ENCODE measurements around the gene CCDC116. TPM values are rescaled to one million over a fixed set of nuclear protein-coding genes. Genes with fewer than 3 reads are reported as not detected.
"Not testable (repeated sequence)": the region's sequence is repeated elsewhere in the genome, so short reads cannot be mapped to it uniquely, and the experiment has no call there.

Gene CCDC116
- total RNA-seq, 1 experiment from 2014 or later = 0.07 TPM

- in situ Hi-C loops (cut with HindIII; ENCODE audit: low pct_unique_long_range_greater_than_20kb, low sequenced_read_pairs) = no loop called here
- no peak for DNase-seq (ENCODE audit: low read depth)
Observed at GRCh38 chr22:21626073-21626734, 6.4 kb upstream of the CCDC116 start.

- in situ Hi-C loops (cut with HindIII; ENCODE audit: low pct_unique_long_range_greater_than_20kb, low sequenced_read_pairs) = no loop called here
- DNase-seq (ENCODE audit: low read depth) = no peak
Observed at GRCh38 chr22:21626735-21627469, 5.7 kb upstream of the CCDC116 start.

GRCh38 chr22:21628386-21629254 lies 3.9 kb upstream of the CCDC116 start:
- no peak for DNase-seq (ENCODE audit: low read depth)
- in situ Hi-C loops (cut with HindIII; ENCODE audit: low pct_unique_long_range_greater_than_20kb, low sequenced_read_pairs) = no loop called here

- in situ Hi-C loops (cut with HindIII; ENCODE audit: low pct_unique_long_range_greater_than_20kb, low sequenced_read_pairs) = no loop called here
- peak; percentile 90 for DNase-seq (ENCODE audit: low read depth)
Observed at GRCh38 chr22:21629255-21630149, 3.1 kb upstream of the CCDC116 start, which contains the start of gene YDJC. Gene YDJC, minus strand, starts transcription at chr22:21630022. Its CDS starts 8 bp downstream, at chr22:21630014.

GRCh38 chr22:21631025-21631424 lies 1.5 kb upstream of the CCDC116 start:
- in situ Hi-C loops (cut with HindIII; ENCODE audit: low pct_unique_long_range_greater_than_20kb, low sequenced_read_pairs) = no loop called here
- DNase-seq (ENCODE audit: low read depth) = no peak

GRCh38 chr22:21632931-21633330 lies 371 bp downstream of the CCDC116 start:
- in situ Hi-C loops (cut with HindIII; ENCODE audit: low pct_unique_long_range_greater_than_20kb, low sequenced_read_pairs) = no loop called here
- DNase-seq (ENCODE audit: low read depth) = no peak

GRCh38 chr22:21633481-21633880 lies 921 bp downstream of the CCDC116 start:
- DNase-seq (ENCODE audit: low read depth) = no peak
- in situ Hi-C loops (cut with HindIII; ENCODE audit: low pct_unique_long_range_greater_than_20kb, low sequenced_read_pairs) = no loop called here

- DNase-seq (ENCODE audit: low read depth) = no peak
- in situ Hi-C loops (cut with HindIII; ENCODE audit: low pct_unique_long_range_greater_than_20kb, low sequenced_read_pairs) = no loop called here
Observed at GRCh38 chr22:21634081-21634480, 1.5 kb downstream of the CCDC116 start.

GRCh38 chr22:21634844-21635243 lies 2.3 kb downstream of the CCDC116 start:
- DNase-seq (ENCODE audit: low read depth) = no peak
- in situ Hi-C loops (cut with HindIII; ENCODE audit: low pct_unique_long_range_greater_than_20kb, low sequenced_read_pairs) = no loop called here

GRCh38 chr22:21635771-21636510 lies 3.4 kb downstream of the CCDC116 start:
- no peak for DNase-seq (ENCODE audit: low read depth)
- in situ Hi-C loops (cut with HindIII; ENCODE audit: low pct_unique_long_range_greater_than_20kb, low sequenced_read_pairs) = no loop called here

GRCh38 chr22:21636629-21637218 lies 4.2 kb downstream of the CCDC116 start:
- in situ Hi-C loops (cut with HindIII; ENCODE audit: low pct_unique_long_range_greater_than_20kb, low sequenced_read_pairs) = no loop called here
- no peak for DNase-seq (ENCODE audit: low read depth)

GRCh38 chr22:21637450-21637849 lies 4.9 kb downstream of the CCDC116 start:
- DNase-seq (ENCODE audit: low read depth); in situ Hi-C loops (cut with HindIII; ENCODE audit: low pct_unique_long_range_greater_than_20kb, low sequenced_read_pairs): not testable (repeated sequence)

- no peak for DNase-seq (ENCODE audit: low read depth)
- in situ Hi-C loops (cut with HindIII; ENCODE audit: low pct_unique_long_range_greater_than_20kb, low sequenced_read_pairs) = no loop called here
Observed at GRCh38 chr22:21639359-21639758, 6.8 kb downstream of the CCDC116 start.

GRCh38 chr22:21640810-21641209 lies 8.2 kb downstream of the CCDC116 start:
- in situ Hi-C loops (cut with HindIII; ENCODE audit: low pct_unique_long_range_greater_than_20kb, low sequenced_read_pairs) = no loop called here

GRCh38 chr22:21641417-21641788 lies 8.8 kb downstream of the CCDC116 start:
- DNase-seq (ENCODE audit: low read depth) = no peak
- in situ Hi-C loops (cut with HindIII; ENCODE audit: low pct_unique_long_range_greater_than_20kb, low sequenced_read_pairs) = no loop called here

More at GRCh38 chr22:21640810-21641209, 8.2 kb downstream of the CCDC116 start:
- DNase-seq (ENCODE audit: low read depth) = no peak

GRCh38 chr22:21641789-21642583 lies 9.4 kb downstream of the CCDC116 start, which contains the start of gene SDF2L1:
Gene SDF2L1, plus strand, starts transcription at chr22:21642302. Its CDS starts 35 bp downstream, at chr22:21642337.
- in situ Hi-C loops (cut with HindIII; ENCODE audit: low pct_unique_long_range_greater_than_20kb, low sequenced_read_pairs) = no loop called here
- peak; percentile 99 for DNase-seq (ENCODE audit: low read depth)

All from Caki2 (cell line).